GM21825 (cell line): ENCODE results near the gene MAP3K15.
"Not testable (repeated sequence)": the region's sequence is repeated elsewhere in the genome, so short reads cannot be mapped to it uniquely, and the experiment has no call there.

ENCODE experiments used
- ATAC-seq: cut with Tn5 transposase; IDR thresholded peaks from one replicate; pipeline ENCODE4 v1.9.1; 2021; ENCODE audit warnings: mild to moderate bottlenecking, moderate library complexity; ENCODE audit not compliant: unreplicated experiment

The MAP3K15 gene

GRCh38 chrX:19535476-19535875 is 20.2 kb upstream of the MAP3K15 start:
- ATAC-seq: no peak

- ATAC-seq: no peak
Observed at GRCh38 chrX:19532709-19533108, 17.4 kb upstream of the MAP3K15 start.

DNA sequence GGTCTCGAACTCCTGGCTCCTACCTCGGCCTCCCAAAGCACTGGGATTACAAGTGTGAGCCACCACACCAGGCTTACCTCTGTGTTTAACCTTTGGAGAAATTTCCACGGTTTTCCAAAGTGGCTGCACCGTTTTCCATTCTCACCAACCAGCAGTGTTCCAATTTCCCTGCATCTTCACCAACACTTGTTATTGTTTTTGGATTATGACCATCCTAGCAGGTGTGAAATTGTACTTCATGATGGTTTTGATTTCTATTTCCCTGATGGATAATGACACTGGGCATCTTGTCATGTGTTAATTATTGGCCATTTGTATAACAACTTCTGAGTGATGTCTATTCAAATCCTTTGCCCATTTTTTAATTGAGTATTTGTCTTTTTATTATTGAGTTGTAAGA is 2.7 kb upstream of the MAP3K15 start:
- no peak for ATAC-seq

- ATAC-seq: no peak
Observed at GRCh38 chrX:19515615-19516105, 352 bp upstream of the MAP3K15 start.

GRCh38 chrX:19513383-19513782 is 1.9 kb downstream of the MAP3K15 start:
- ATAC-seq: no peak

DNA sequence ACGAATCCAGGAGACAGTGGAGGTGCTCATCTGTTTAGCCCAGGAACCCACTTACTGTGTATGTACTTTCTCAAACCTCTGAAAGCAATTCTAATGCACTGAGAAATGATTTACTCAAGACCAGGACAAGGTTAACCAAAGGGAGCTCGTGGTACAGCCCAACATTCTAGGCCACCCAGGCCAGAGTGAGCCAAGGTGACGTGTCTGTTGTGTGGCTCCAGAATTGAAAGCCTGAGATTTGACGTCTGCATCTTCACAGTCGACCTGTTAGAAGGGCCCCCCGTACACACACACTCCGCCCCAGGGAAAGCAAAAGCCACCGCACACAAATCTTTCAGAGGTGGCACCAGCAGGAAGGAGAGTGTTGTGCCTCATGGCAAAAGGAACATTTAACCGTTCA is 2.3 kb downstream of the MAP3K15 start:
- ATAC-seq: no peak

DNA sequence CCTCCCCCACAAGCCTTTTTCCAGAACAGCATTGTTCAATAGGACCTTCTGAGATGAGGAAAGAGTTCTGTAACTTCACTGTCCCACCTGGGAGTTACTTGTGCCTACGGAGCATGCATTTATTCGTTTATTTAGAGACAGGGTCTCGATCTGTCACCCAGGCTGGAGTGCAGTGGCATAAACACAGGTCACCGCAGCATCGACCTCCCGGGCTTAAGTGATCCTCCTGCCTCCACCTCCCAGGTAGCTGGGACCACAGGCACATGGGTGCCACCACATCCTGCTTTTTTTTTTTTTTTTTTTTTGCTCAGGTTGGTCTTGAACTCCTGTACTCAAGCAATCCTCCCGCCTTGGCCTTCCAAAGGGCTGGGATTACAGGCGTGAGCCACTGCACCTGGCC is 2.9 kb downstream of the MAP3K15 start:
- ATAC-seq: no peak

DNA sequence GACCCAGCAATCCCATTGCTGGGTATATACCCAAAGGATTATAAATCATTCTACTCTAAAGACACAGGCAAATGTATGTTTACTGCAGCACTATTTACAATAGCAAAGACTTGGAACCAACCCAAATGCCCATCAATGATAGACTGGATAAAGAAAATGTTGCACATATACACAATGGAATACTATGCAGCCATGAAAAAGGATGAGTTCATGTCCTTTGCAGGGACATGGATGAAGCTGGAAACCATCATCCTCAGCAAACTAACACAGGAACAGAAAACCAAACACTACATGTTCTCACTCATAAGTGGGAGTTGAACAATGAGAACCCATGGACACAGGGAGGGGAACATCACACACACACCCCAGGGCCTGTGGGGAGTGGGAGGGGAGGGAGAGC is 3.5 kb downstream of the MAP3K15 start:
- ATAC-seq: not testable (repeated sequence)

GRCh38 chrX:19496711-19497110 is 18.6 kb downstream of the MAP3K15 start:
- no peak for ATAC-seq

- no peak for ATAC-seq
Observed at GRCh38 chrX:19487520-19488200, 27.6 kb downstream of the MAP3K15 start.

DNA sequence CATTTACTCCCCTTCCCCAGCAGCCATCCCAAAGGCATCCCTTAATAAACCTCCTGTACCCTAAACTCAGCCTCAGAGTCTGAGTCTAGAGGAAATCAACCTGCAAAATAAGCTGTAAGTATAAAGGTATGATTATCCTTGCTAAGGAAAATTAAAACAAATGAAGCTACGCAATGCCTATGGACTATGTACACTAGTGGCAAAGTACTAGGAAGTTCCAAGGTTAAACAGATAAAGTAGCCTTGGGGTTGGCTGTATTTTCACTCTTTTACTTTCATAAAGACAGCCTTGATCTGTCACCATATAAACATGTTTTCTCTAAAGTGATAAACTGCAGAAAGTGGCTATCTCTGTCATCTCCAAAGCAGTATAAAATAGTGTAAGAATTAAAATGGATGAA is 35.9 kb downstream of the MAP3K15 start:
- no peak for ATAC-seq

DNA sequence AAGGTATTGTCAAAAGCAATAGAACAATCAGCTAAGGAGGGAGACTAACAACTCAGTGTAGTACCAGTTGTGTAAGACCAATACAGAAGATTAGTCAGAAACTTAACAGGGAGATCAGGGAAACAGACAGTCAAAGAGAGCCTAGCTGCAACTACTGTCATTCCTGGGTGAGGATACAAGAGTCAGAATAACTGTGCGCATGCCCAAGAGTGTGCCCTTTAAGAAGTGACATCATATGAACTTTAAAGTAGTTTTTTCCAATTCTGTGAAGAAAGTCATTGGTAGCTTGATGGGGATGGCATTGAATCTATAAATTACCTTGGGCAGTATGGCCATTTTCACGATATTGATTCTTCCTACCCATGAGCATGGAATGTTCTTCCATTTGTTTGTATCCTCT is 46.9 kb downstream of the MAP3K15 start:
- ATAC-seq: not testable (repeated sequence)

GRCh38 chrX:19462879-19463278 is 52.4 kb downstream of the MAP3K15 start:
- no peak for ATAC-seq

- no peak for ATAC-seq
Observed at GRCh38 chrX:19462231-19462630, 53.1 kb downstream of the MAP3K15 start.

DNA sequence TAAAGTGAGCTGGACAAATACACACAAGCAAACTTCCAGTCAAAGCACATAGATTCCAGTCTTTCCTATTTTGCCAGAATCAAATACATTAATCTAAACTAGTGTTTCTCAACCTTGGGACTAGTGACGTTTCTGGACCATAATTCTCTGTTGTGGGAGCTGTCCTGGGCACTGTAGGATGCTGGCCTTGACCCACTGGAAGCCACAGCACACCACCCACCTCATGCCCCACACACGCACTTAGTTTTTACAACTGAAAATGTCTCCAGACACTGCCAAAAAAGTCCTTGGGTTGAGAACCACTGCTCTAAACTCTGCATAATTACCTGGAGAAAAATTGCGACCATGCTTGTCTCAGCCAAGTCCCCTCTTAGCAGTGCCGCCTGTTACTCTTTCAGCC is 57.6 kb downstream of the MAP3K15 start:
- no peak for ATAC-seq

GRCh38 chrX:19448077-19448476 is 67.2 kb downstream of the MAP3K15 start:
- ATAC-seq: no peak

- no peak for ATAC-seq
Observed at GRCh38 chrX:19446397-19446796, 68.9 kb downstream of the MAP3K15 start.

- not testable (repeated sequence) for ATAC-seq
Observed at GRCh38 chrX:19445772-19446171, 69.5 kb downstream of the MAP3K15 start.

- ATAC-seq: no peak
Observed at GRCh38 chrX:19443869-19444526, 71.3 kb downstream of the MAP3K15 start.

GRCh38 chrX:19440713-19441112 is 74.6 kb downstream of the MAP3K15 start:
- no peak for ATAC-seq

DNA sequence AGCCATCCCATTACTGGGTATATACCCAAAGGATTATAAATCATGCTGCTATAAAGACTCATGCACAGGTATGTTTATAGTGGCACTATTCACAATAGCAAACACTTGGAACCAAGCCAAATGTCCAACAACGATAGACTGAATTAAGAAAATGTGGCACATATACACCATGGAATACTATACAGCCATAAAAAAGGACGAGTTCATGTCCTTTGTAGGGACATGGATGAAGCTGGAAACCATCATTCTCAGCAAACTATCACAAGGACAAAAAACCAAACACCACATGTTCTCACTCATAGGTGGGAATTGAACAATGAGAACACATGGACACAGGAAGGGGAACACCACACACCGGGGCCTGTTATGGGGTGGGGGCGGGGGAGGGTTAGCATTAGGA is 92.6 kb downstream of the MAP3K15 start:
- not testable (repeated sequence) for ATAC-seq

DNA sequence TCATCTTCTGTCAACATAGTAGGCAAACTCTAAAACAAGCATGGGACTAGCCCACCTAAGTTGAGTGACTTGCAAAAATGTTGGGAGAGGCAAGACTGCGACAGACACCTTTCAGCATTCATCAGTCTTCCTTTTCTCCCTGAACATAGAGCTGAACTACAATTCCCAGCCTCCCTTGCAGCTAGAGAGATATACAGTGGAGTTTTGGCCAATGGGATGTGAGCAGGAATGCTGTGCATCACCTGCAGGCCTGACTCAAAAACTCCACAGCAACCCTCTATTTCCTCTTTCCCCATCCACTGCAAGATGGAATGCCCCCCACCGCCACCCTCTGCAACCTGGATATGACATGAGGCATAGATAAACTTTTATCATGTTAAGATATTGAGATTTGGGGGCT is 105.0 kb downstream of the MAP3K15 start:
- no peak for ATAC-seq

- ATAC-seq: no peak
Observed at GRCh38 chrX:19403696-19404095, 111.6 kb downstream of the MAP3K15 start.
